ENCODE results near the gene FOXS1. TPM values are rescaled to one million over a fixed set of nuclear protein-coding genes. Genes with fewer than 3 reads are reported as not detected.

The FOXS1 gene
- 1 to 10 TPM; 1.9 to 6.0 (median 3.7) TPM for total RNA-seq
- 1 to 10 TPM; 2.5 to 4.9 TPM for polyA plus RNA-seq
- long read RNA-seq, donor 1, partial matches to known transcripts, result 0 of 1 reads
- long read RNA-seq, donor 1, other reads (novel, unspliced or antisense), result 0 of 1 reads
- long read RNA-seq, donor 2, transcript FOXS1-201 (1 exons, 1,319 nt), result major isoform, 6 of 6 reads
- long read RNA-seq, donor 2, partial matches to known transcripts, result 0 of 6 reads
- long read RNA-seq, donor 2, other reads (novel, unspliced or antisense), result 0 of 6 reads
- long read RNA-seq, donor 3, partial matches to known transcripts, result 0 of 3 reads
- long read RNA-seq, donor 3, other reads (novel, unspliced or antisense), result 0 of 3 reads

GRCh38 chr20:31845300-31845863 is at the start of gene FOXS1:
FOXS1 (minus strand) TSS chr20:31845604; CDS start chr20:31845542, 62 bp downstream.
- ATAC-seq, result peak; percentile 24 to 78 (median 70)
- no peak for TF ChIP-seq CTCF (IDR thresholded peaks at IDR 0.05)
- TF ChIP-seq POLR2A (IDR thresholded peaks at IDR 0.05), result peak in 1 of 2 donors; percentile 71
- Histone ChIP-seq H3K4me1 (peaks cover 0 to 51% (median 23%) of the 10 kb centered on the region in 12 donors), H3K9me3 (no peaks in the 10 kb centered on the region), H3K36me3 (no peaks in the 10 kb centered on the region), H3K27me3 (peaks cover 0 to 20% (median 12%) of the 10 kb centered on the region in 9 donors), H3K27ac (peak within 1 kb of the TSS in 11 of 12 donors; percentile 36 to 89 (median 74)), H3K4me3 (peak within 1 kb of the TSS; percentile 24 to 72 (median 50))
- WGBS, 4 donors, result 63 to 75% (median 66%) methylated on average over 13 to 21 of the region's 21 CpGs
- intact Hi-C loops (cut with DNase I), result no loop called here
- peak; percentile 79 to 85 (median 84) for DNase-seq

GRCh38 chr20:31890646-31891045 is 45.2 kb upstream of the FOXS1 start:
- H3K36me3 ChIP-seq, result no peaks in the 10 kb centered on the region
- WGBS, 4 donors, result 54 to 68% (median 61%) methylated on average over 8 of the region's 8 CpGs
- no peak for TF ChIP-seq CTCF (IDR thresholded peaks at IDR 0.05)
- TF ChIP-seq POLR2A (IDR thresholded peaks at IDR 0.05), result no peak
- H3K4me1 ChIP-seq, result peaks cover 0 to 11% (median 0%) of the 10 kb centered on the region in 12 donors
- H3K4me3 ChIP-seq, result no peak overlapping the region
- no peaks in the 10 kb centered on the region for H3K27me3 ChIP-seq
- DNase-seq (no peak), ATAC-seq (no peak)
- H3K27ac ChIP-seq, result no peak overlapping the region
- no peaks in the 10 kb centered on the region for H3K9me3 ChIP-seq
- intact Hi-C loops (cut with DNase I), result no loop called here

- TF ChIP-seq CTCF (IDR thresholded peaks at IDR 0.05) (no peak), POLR2A (IDR thresholded peaks at IDR 0.05) (no peak)
- intact Hi-C loops (cut with DNase I), result no loop called here
These were observed 38.4 kb upstream of the FOXS1 start for GRCh38 chr20:31883829-31884228.

GRCh38 chr20:31881945-31882344 is 36.5 kb upstream of the FOXS1 start:
- no peaks in the 10 kb centered on the region for H3K36me3 ChIP-seq
- ATAC-seq, result no peak
- intact Hi-C loops (cut with DNase I), result no loop called here
- no peak overlapping the region for H3K27ac ChIP-seq
- TF ChIP-seq POLR2A (IDR thresholded peaks at IDR 0.05) (no peak), CTCF (IDR thresholded peaks at IDR 0.05) (no peak)
- no peak for DNase-seq
- 61 to 69% (median 66%) methylated on average over 5 of the region's 5 CpGs for WGBS, 4 donors
- peaks cover 0 to 10% (median 1%) of the 10 kb centered on the region in 12 donors for H3K4me1 ChIP-seq
- H3K4me3 ChIP-seq, result no peak overlapping the region
- peaks cover 0 to 9% (median 0%) of the 10 kb centered on the region in 12 donors for H3K9me3 ChIP-seq
- H3K27me3 ChIP-seq, result no peaks in the 10 kb centered on the region

More at GRCh38 chr20:31883829-31884228, 38.4 kb upstream of the FOXS1 start:
- Histone ChIP-seq H3K27ac (no peak overlapping the region), H3K27me3 (no peaks in the 10 kb centered on the region), H3K36me3 (no peaks in the 10 kb centered on the region), H3K4me1 (peaks cover 0 to 10% (median 1%) of the 10 kb centered on the region in 12 donors), H3K4me3 (no peak overlapping the region), H3K9me3 (no peaks in the 10 kb centered on the region)
- DNase-seq, result no peak
- no peak for ATAC-seq

Measured in heart left ventricle (tissue), 16 donors.